IMR-90 (cell line): ENCODE measurements around the gene FARP1. TPM values are rescaled to one million over a fixed set of nuclear protein-coding genes. Genes with fewer than 3 reads are reported as not detected.

Experiments used
- ATAC-seq: fragments of 200-7000 bp; cut with Tn5 transposase; 2 replicates; pipeline ENCODE4 v1.9.1; 2020; ENCODE audit warnings: low read depth, mild to moderate bottlenecking, moderate library complexity
- BruUV-seq: library from RNA; stranded (reverse); fragments of 400-500 nt; replicated peaks from 2 replicates; lab custom pipeline; 2021; lab: Mats Ljungman, UMichigan
- CTCF ChIA-PET: fragments of 300-600 bp; formaldehyde crosslinking; extraction: SDS; loops from one replicate; lab custom pipeline; 2021; ENCODE audit warnings: antibody characterized with exemption; lab: Yijun Ruan, JAX
- POLR2A ChIA-PET: fragments of 300-600 bp; sonication (Branson Sonifier 250); formaldehyde crosslinking; loops from one replicate; lab custom pipeline; 2022; ENCODE audit warnings: antibody characterized with exemption; ENCODE audit not compliant: unreplicated experiment; lab: Charles Lee
- DNase-seq: peaks from one replicate; pipeline ENCODE4 v3.0.0; 2013
- H2AFZ ChIP-seq: replicated peaks from 2 replicates; pipeline ENCODE3; 2013; ENCODE audit warnings: low read length, mild to moderate bottlenecking; ENCODE audit not compliant: poor library complexity
- H2AK5ac ChIP-seq: 2 replicates; pipeline ENCODE4 v1.6.1; 2013; ENCODE audit warnings: low read depth, low read length, inconsistent platforms
- H2AK9ac ChIP-seq: replicated peaks from 2 replicates; pipeline ENCODE3; 2013; ENCODE audit warnings: mild to moderate bottlenecking, low read depth, low read length, moderate library complexity; ENCODE audit not compliant: poor library complexity
- H2BK120ac ChIP-seq: 2 replicates; pipeline ENCODE4 v1.6.1; 2013; ENCODE audit warnings: low read depth, low read length, inconsistent platforms
- H2BK15ac ChIP-seq: 3 replicates; pipeline ENCODE4 v1.6.1; 2013; ENCODE audit warnings: low read depth, low read length, inconsistent platforms
- H2BK20ac ChIP-seq: 2 replicates; pipeline ENCODE4 v1.6.1; 2013; ENCODE audit warnings: low read depth, mild to moderate bottlenecking, inconsistent platforms, low read length, moderate library complexity
- H2BK5ac ChIP-seq: 2 replicates; pipeline ENCODE4 v1.6.1; 2013; ENCODE audit warnings: mild to moderate bottlenecking, low read depth, low read length, inconsistent platforms; ENCODE audit not compliant: poor library complexity, severe bottlenecking
- H3K14ac ChIP-seq: replicated peaks from 2 replicates; pipeline ENCODE4 v1.6.1; 2013; ENCODE audit warnings: low read depth, low read length, inconsistent platforms
- H3K18ac ChIP-seq: 2 replicates; pipeline ENCODE4 v1.6.1; 2013; ENCODE audit warnings: low read depth, low read length, control low read depth
- H3K23ac ChIP-seq: 2 replicates; pipeline ENCODE4 v1.6.1; 2013; ENCODE audit warnings: low read depth, low read length, inconsistent platforms
- H3K27ac ChIP-seq: 2 replicates; pipeline ENCODE4 v1.5.1; 2013; ENCODE audit warnings: mild to moderate bottlenecking, control low read depth, low read length; ENCODE audit not compliant: insufficient read depth
- H3K27me3 ChIP-seq: 2 replicates; pipeline ENCODE4 v1.6.1; 2013; ENCODE audit warnings: low read length; ENCODE audit not compliant: control insufficient read depth, insufficient read depth
- H3K36me3 ChIP-seq: 2 replicates; pipeline ENCODE4 v1.6.1; 2013; ENCODE audit warnings: low read length, mixed read lengths; ENCODE audit not compliant: control insufficient read depth, insufficient read depth
- H3K4ac ChIP-seq: 2 replicates; pipeline ENCODE4 v1.6.1; 2013; ENCODE audit warnings: low read depth, low read length, inconsistent platforms
- H3K4me1 ChIP-seq: 2 replicates; pipeline ENCODE4 v1.6.1; 2013; ENCODE audit warnings: low read length, mixed read lengths; ENCODE audit not compliant: control insufficient read depth, insufficient read depth
- H3K4me2 ChIP-seq: 2 replicates; pipeline ENCODE4 v1.6.1; 2013; ENCODE audit warnings: low read depth, mild to moderate bottlenecking, control low read depth, low read length, moderate library complexity
- H3K4me3 ChIP-seq: 2 replicates; pipeline ENCODE4 v1.5.1; 2013; ENCODE audit warnings: low read depth, mild to moderate bottlenecking, control low read depth, low read length, moderate library complexity; ENCODE audit not compliant: insufficient read depth
- H3K56ac ChIP-seq: 2 replicates; pipeline ENCODE4 v1.6.1; 2013; ENCODE audit warnings: low read length, inconsistent platforms; ENCODE audit not compliant: insufficient read depth; ENCODE audit errors: extremely low read depth
- H3K79me1 ChIP-seq, 2 experiments: 2 replicates each; pipeline ENCODE4 v1.6.1; 2013; ENCODE audit warnings: low read length in 2 of 2, inconsistent platforms in 1 of 2, low read depth in 1 of 2
- H3K9ac ChIP-seq: 2 replicates; pipeline ENCODE4 v1.6.1; 2013; ENCODE audit warnings: low read depth, low read length, control low read depth
- H3K9me1 ChIP-seq: 2 replicates; pipeline ENCODE4 v1.6.1; 2013; ENCODE audit warnings: low read length, inconsistent platforms; ENCODE audit not compliant: insufficient read depth
- H3K9me3 ChIP-seq: 2 replicates; pipeline ENCODE4 v1.6.1; 2013; ENCODE audit warnings: low read length; ENCODE audit not compliant: control insufficient read depth, insufficient read depth
- H4K20me1 ChIP-seq: 2 replicates; pipeline ENCODE4 v1.6.1; 2013; ENCODE audit warnings: low read length, inconsistent platforms; ENCODE audit not compliant: insufficient read depth
- H4K5ac ChIP-seq: 2 replicates; pipeline ENCODE4 v1.6.1; 2013; ENCODE audit warnings: mild to moderate bottlenecking, low read depth, low read length, control low read depth
- H4K8ac ChIP-seq, 2 experiments: 2 replicates each; pipeline ENCODE4 v1.6.1; 2013; ENCODE audit warnings: low read depth in 2 of 2, low read length in 2 of 2, control low read depth in 1 of 2, inconsistent platforms in 1 of 2
- H4K91ac ChIP-seq: 2 replicates; pipeline ENCODE4 v1.6.1; 2013; ENCODE audit warnings: low read depth, low read length, inconsistent platforms; ENCODE audit not compliant: insufficient read depth
- BHLHE40 ChIP-seq: fragments of 150-350 bp; IDR thresholded peaks from 2 replicates; pipeline ENCODE4 v1.6.1; 2016; ENCODE audit warnings: mild to moderate bottlenecking, low read depth, low read length
- CEBPB ChIP-seq: IDR thresholded peaks from 2 replicates; pipeline ENCODE4 v1.6.1; 2012; ENCODE audit warnings: low read depth, low read length, improper control_type of control experiment
- CHD1 ChIP-seq: IDR thresholded peaks from 2 replicates; pipeline ENCODE4 v1.6.1; 2012; ENCODE audit warnings: low read depth, low read length, improper control_type of control experiment
- MAFK ChIP-seq: IDR thresholded peaks from 2 replicates; pipeline ENCODE4 v1.6.1; 2012; ENCODE audit warnings: low read depth, low read length, improper control_type of control experiment
- MAZ ChIP-seq: IDR thresholded peaks from 2 replicates; pipeline ENCODE4 v1.6.1; 2012; ENCODE audit warnings: low read depth, mild to moderate bottlenecking, low read length, improper control_type of control experiment, moderate library complexity, borderline replicate concordance
- MXI1 ChIP-seq: IDR thresholded peaks from 2 replicates; pipeline ENCODE4 v1.6.1; 2012; ENCODE audit warnings: low read depth, mild to moderate bottlenecking, low read length, moderate library complexity, borderline replicate concordance
- POLR2A ChIP-seq: IDR thresholded peaks from 2 replicates; pipeline ENCODE4 v1.6.1; 2012; ENCODE audit warnings: mild to moderate bottlenecking, low read depth, low read length
- RAD21 ChIP-seq: IDR thresholded peaks from 2 replicates; pipeline ENCODE4 v1.6.1; 2012; ENCODE audit warnings: low read length, improper control_type of control experiment
- RCOR1 ChIP-seq: IDR thresholded peaks from 2 replicates; pipeline ENCODE4 v1.6.1; 2012; ENCODE audit warnings: mild to moderate bottlenecking, low read length, improper control_type of control experiment; ENCODE audit not compliant: insufficient replicate concordance
- RFX5 ChIP-seq: IDR thresholded peaks from 2 replicates; pipeline ENCODE4 v1.8.0; 2012; ENCODE audit warnings: low read depth, mild to moderate bottlenecking, low read length, moderate library complexity
- SMC3 ChIP-seq: fragments of 150-350 bp; IDR thresholded peaks from 2 replicates; pipeline ENCODE4 v1.6.1; 2016; ENCODE audit warnings: low read depth, mild to moderate bottlenecking, antibody characterized with exemption, low read length, moderate library complexity
- USF2 ChIP-seq: fragments of 150-350 bp; IDR thresholded peaks from 2 replicates; pipeline ENCODE4 v1.6.1; 2017; ENCODE audit warnings: mild to moderate bottlenecking, antibody characterized with exemption, low read length, low read depth
- WGBS, 2 experiments: methylation state at CpG; one replicate each; pipeline versions ENCODE4 v1.1.5 to v1.1.7; 2013; ENCODE audit warnings: missing lambda C conversion rate in 2 of 2; ENCODE audit not compliant: insufficient read length in 1 of 2; ENCODE audit errors: extremely low coverage in 2 of 2; 5-methylcytosine and 5-hydroxymethylcytosine counted together
- dilution Hi-C: fragments of 300-500 bp; cut with HindIII; formaldehyde crosslinking; loops from one replicate; pipeline ENCODE4 v1.14.3; 2018; ENCODE audit warnings: low sequenced_read_pairs; ENCODE audit not compliant: unreplicated experiment
- in situ Hi-C: fragments of 300-500 bp; cut with MboI; formaldehyde crosslinking; loops from 3 replicates; pipeline ENCODE4 v1.14.3; 2019; ENCODE audit warnings: low sequenced_read_pairs, inconsistent platforms, mixed read lengths
- intact Hi-C: fragments of 100-400 bp; cut with micrococcal nuclease; formaldehyde crosslinking; loops from 2 replicates; pipeline ENCODE4 v1.10.0; 2022
- polyA plus RNA-seq, 3 experiments: library from polyadenylated mRNA; depleted of rRNA; stranded (reverse); fragments of >200 nt; gene quantifications; 2 replicates each; pipeline ENCODE4 v1.2.3, GENCODE V29; 2012; ENCODE audit warnings: low replicate concordance in 1 of 3
- total RNA-seq: library from RNA; depleted of rRNA; stranded (reverse); fragments of >200 nt; gene quantifications from 2 replicates; pipeline ENCODE4 v1.2.3, GENCODE V29; 2012

Gene FARP1
- total and polyA plus RNA-seq, 2 of the 4 experiments (the other 2 are of a cell fraction): 39.6 to 57.0 TPM

GRCh38 chr13:98403076-98403475, 260.2 kb downstream of the FARP1 start:
- peaks cover 32% of the 10 kb centered on the region for H3K36me3 ChIP-seq
- TF ChIP-seq RAD21 (no peak), RCOR1 (no peak), RFX5 (no peak), BHLHE40 (no peak), POLR2A (no peak), MXI1 (no peak), CEBPB (no peak), MAFK (no peak), SMC3 (no peak), CHD1 (no peak), MAZ (no peak), USF2 (no peak)
- H4K8ac ChIP-seq: no peak overlapping the region
- CTCF ChIA-PET: no interaction called here
- no peak overlapping the region for H4K91ac ChIP-seq
- H3K27ac ChIP-seq: no peak overlapping the region
- no peak overlapping the region for H2AK5ac ChIP-seq
- H3K56ac ChIP-seq: no peak overlapping the region
- no peak overlapping the region for H3K14ac ChIP-seq
- no peak overlapping the region for H2BK120ac ChIP-seq
- dilution Hi-C loops: no loop called here
- intact Hi-C loops: no loop called here
- H3K27me3 ChIP-seq: no peaks in the 10 kb centered on the region
- no peak for ATAC-seq
- in situ Hi-C loops: no loop called here
- H2AK9ac ChIP-seq: no peak overlapping the region
- peaks cover 3% of the 10 kb centered on the region; the same call in 1 of the 2 replicates for H4K20me1 ChIP-seq
- BruUV-seq: no TSS peak
- no peak overlapping the region for H2AFZ ChIP-seq
- no peak overlapping the region for H2BK5ac ChIP-seq
- POLR2A ChIA-PET: no interaction called here
- H3K4ac ChIP-seq: no peak overlapping the region
- H4K5ac ChIP-seq: no peak overlapping the region
- no peak overlapping the region for H3K4me2 ChIP-seq
- H2BK20ac ChIP-seq: no peak overlapping the region
- H3K79me1 ChIP-seq: peaks cover 10 to 43% of the 10 kb centered on the region in 2 experiments
- no peaks in the 10 kb centered on the region for H3K9me3 ChIP-seq
- H3K4me1 ChIP-seq: peaks cover 3% of the 10 kb centered on the region; the same call in 1 of the 2 replicates
- H3K18ac ChIP-seq: no peak overlapping the region
- no peak overlapping the region for H3K23ac ChIP-seq
- no peak for DNase-seq
- H2BK15ac ChIP-seq: no peak overlapping the region
- no peak overlapping the region for H3K4me3 ChIP-seq
- peaks cover 12% of the 10 kb centered on the region for H3K9me1 ChIP-seq
- H3K9ac ChIP-seq: no peak overlapping the region
- WGBS, 2 experiments: no CpG with 5 or more reads among the region's 2 CpGs
